Endothelial cell of umbilical vein (primary cell): ENCODE measurements around the gene MARCHF6. TPM values are rescaled to one million over a fixed set of nuclear protein-coding genes. Genes with fewer than 3 reads are reported as not detected.

Experiments
- Bru-seq: library from RNA; stranded (reverse); fragments of 400-500 nt; gene quantifications from one replicate; lab custom pipeline; 2021; lab: Mats Ljungman, UMichigan
- BruChase-seq, 2 experiments: library from RNA; stranded (reverse); fragments of 400-500 nt; gene quantifications; one replicate each; lab custom pipeline; 2021; lab: Mats Ljungman, UMichigan
- BruUV-seq: library from RNA; stranded (reverse); fragments of 400-500 nt; replicated peaks from 2 replicates; lab custom pipeline; 2021; lab: Mats Ljungman, UMichigan
- CTCF ChIA-PET: fragments of 300-600, 350-600 bp; sonication (Branson Sonifier 250); formaldehyde crosslinking; loops from one replicate; lab custom pipeline; 2021; ENCODE audit warnings: antibody characterized with exemption, inconsistent platforms; lab: Charles Lee
- POLR2A ChIA-PET: fragments of 300-600, 350-600 bp; sonication (Branson Sonifier 250); formaldehyde crosslinking; loops from one replicate; lab custom pipeline; 2021; ENCODE audit warnings: antibody characterized with exemption, inconsistent platforms; lab: Charles Lee
- DNase-seq: peaks from one replicate; pipeline ENCODE4 v3.0.0-alpha.2; 2011; ENCODE audit warnings: low read depth, low spot score
- FAIRE-seq: peaks from 2 replicates; lab custom pipeline; 2011; peaks lifted over from hg19 to GRCh38; lab: Jason Lieb, UNC
- H2AFZ ChIP-seq: 2 replicates; pipeline ENCODE4 v1.6.0; 2012; ENCODE audit warnings: low read depth, low read length, control low read depth, inconsistent platforms
- H3K27ac ChIP-seq: 2 replicates; pipeline ENCODE4 v1.5.1; 2011; ENCODE audit warnings: low read depth, mild to moderate bottlenecking, control low read depth, low read length, moderate library complexity; ENCODE audit not compliant: insufficient read depth
- H3K27me3 ChIP-seq, 2 experiments: 2 replicates each; pipeline versions ENCODE4 v1.6.0 to v1.6.1; 2011; ENCODE audit warnings: low read length in 2 of 2, mixed read lengths in 1 of 2; ENCODE audit not compliant: control insufficient read depth in 2 of 2, insufficient read depth in 2 of 2
- H3K36me3 ChIP-seq, 2 experiments: 2 replicates in 1 of 2; 3 replicates in 1 of 2; pipeline ENCODE4 v1.5.1; 2011; ENCODE audit warnings: low read length in 2 of 2, mild to moderate bottlenecking in 1 of 2, moderate library complexity in 1 of 2; ENCODE audit not compliant: control insufficient read depth in 2 of 2, insufficient read depth in 2 of 2; ENCODE audit errors: extremely low read depth in 1 of 2
- H3K4me1 ChIP-seq: 3 replicates; pipeline ENCODE4 v1.5.1; 2011; ENCODE audit warnings: mild to moderate bottlenecking, low read length; ENCODE audit not compliant: control insufficient read depth, insufficient read depth; ENCODE audit errors: extremely low read depth
- H3K4me2 ChIP-seq: 2 replicates; pipeline ENCODE4 v1.6.1; 2011; ENCODE audit warnings: low read length, control low read depth, mixed read lengths; ENCODE audit not compliant: insufficient read depth
- H3K4me3 ChIP-seq, 3 experiments: fragments of 200-600 bp in 1 of 3; sonication (generic), shearing (Covaris generic) in 1 of 3; replicated peaks in 1 of 3; 2 replicates each; pipeline ENCODE4 v1.5.1; 2011 to 2016; ENCODE audit warnings: control low read depth in 3 of 3, low read length in 3 of 3, mild to moderate bottlenecking in 2 of 3, inconsistent platforms in 1 of 3, low read depth in 1 of 3, moderate library complexity in 1 of 3; ENCODE audit not compliant: insufficient read depth in 1 of 3
- H3K79me2 ChIP-seq: 2 replicates; pipeline ENCODE4 v1.6.0; 2012; ENCODE audit warnings: low read length, inconsistent platforms; ENCODE audit not compliant: control insufficient read depth, insufficient read depth
- H3K9ac ChIP-seq: replicated peaks from 2 replicates; pipeline ENCODE3; 2011; ENCODE audit warnings: low read length, control low read depth; ENCODE audit not compliant: insufficient read depth; ENCODE audit errors: extremely low read depth
- H3K9me1 ChIP-seq: replicated peaks from 3 replicates; pipeline ENCODE4 v1.6.0; 2011; ENCODE audit warnings: mild to moderate bottlenecking, low read length; ENCODE audit not compliant: control insufficient read depth, insufficient read depth; ENCODE audit errors: extremely low read depth
- H3K9me3 ChIP-seq: replicated peaks from 2 replicates; pipeline ENCODE4 v1.5.1; 2012; ENCODE audit warnings: low read length, inconsistent platforms; ENCODE audit not compliant: control insufficient read depth, insufficient read depth
- H4K20me1 ChIP-seq: replicated peaks from 2 replicates; pipeline ENCODE3; 2011; ENCODE audit warnings: mild to moderate bottlenecking, low read length; ENCODE audit not compliant: control insufficient read depth, insufficient read depth; ENCODE audit errors: extremely low read depth
- CTCF ChIP-seq, 2 donors: IDR thresholded peaks; 1 replicate in 1 of 2; 2 replicates in 1 of 2; pipeline ENCODE4 v1.5.1; 2011; ENCODE audit warnings: low read length in 2 of 2, mild to moderate bottlenecking in 2 of 2, moderate library complexity in 2 of 2, control low read depth in 1 of 2, inconsistent platforms in 1 of 2, low read depth in 1 of 2; ENCODE audit not compliant: insufficient read depth in 1 of 2; ENCODE audit errors: extremely low read depth in 1 of 2
- EZH2 ChIP-seq: IDR thresholded peaks from 2 replicates; pipeline ENCODE4 v1.6.1; 2012; ENCODE audit warnings: borderline replicate concordance, low read depth, mild to moderate bottlenecking, moderate library complexity, low read length, inconsistent platforms; ENCODE audit not compliant: severe bottlenecking
- FOS ChIP-seq: IDR thresholded peaks from 2 replicates; pipeline ENCODE4 v1.6.1; 2011; ENCODE audit warnings: mild to moderate bottlenecking, low read length, moderate library complexity, borderline replicate concordance; ENCODE audit not compliant: insufficient read depth
- GATA2 ChIP-seq: IDR thresholded peaks from 2 replicates; pipeline ENCODE4 v1.7.0; 2011; ENCODE audit warnings: low read depth, mild to moderate bottlenecking, moderate library complexity, mixed read lengths, low read length; ENCODE audit not compliant: insufficient read length, insufficient read depth
- JUN ChIP-seq: IDR thresholded peaks from 2 replicates; pipeline ENCODE4 v1.6.1; 2011; ENCODE audit warnings: borderline replicate concordance, low read depth; ENCODE audit not compliant: insufficient read length, insufficient read depth
- MYC ChIP-seq: IDR thresholded peaks from one replicate; pipeline ENCODE4 v1.6.1; 2011; ENCODE audit warnings: mild to moderate bottlenecking, low read depth, low read length
- POLR2A ChIP-seq: IDR thresholded peaks from 2 replicates; pipeline ENCODE4 v1.6.1; 2012; ENCODE audit warnings: low read depth, mild to moderate bottlenecking, control low read depth, low read length
- POLR2AphosphoS5 ChIP-seq: IDR thresholded peaks from 2 replicates; pipeline ENCODE4 v1.6.1; 2012; ENCODE audit warnings: low read depth, mild to moderate bottlenecking, control low read depth, low read length, moderate library complexity; ENCODE audit not compliant: insufficient read depth
- dilution Hi-C: fragments of 300-500 bp; cut with MboI; formaldehyde crosslinking; loops from one replicate; pipeline ENCODE4 v1.15.0; 2019; ENCODE audit warnings: low sequenced_read_pairs; ENCODE audit not compliant: extremely low pct_ligation_motif_present
- intact Hi-C: fragments of 100-400 bp; cut with micrococcal nuclease; formaldehyde crosslinking; loops from one replicate; pipeline ENCODE4 v1.10.0; 2022
- long read RNA-seq: library from polyadenylated mRNA; stranded (forward); transcript quantifications from one replicate; pipeline ENCODE4 v2.0.0, GENCODE V29; 2021
- polyA minus RNA-seq, 3 experiments: library from RNA; depleted of rRNA, polyadenylated mRNA; stranded (reverse); fragments of >200 nt; gene quantifications; 1 replicate in 1 of 3; 2 replicates in 2 of 3; pipeline ENCODE4 v1.2.3, GENCODE V29; 2011
- polyA plus RNA-seq, 4 experiments: library from polyadenylated mRNA; depleted of rRNA in 3 of 4; stranded (reverse) in 3 of 4; unstranded in 1 of 4; fragments of >200 nt; gene quantifications; 2 replicates each; pipeline versions ENCODE4 v1.2.1 to v1.2.3, GENCODE V29; 2011 to 2012; ENCODE audit warnings: missing spikeins in 1 of 4
- total RNA-seq: library from RNA; stranded (reverse); gene quantifications from 2 replicates; pipeline ENCODE4 v1.2.3, GENCODE V29; 2021
- TF ChIP-seq, protein P1 (sequence below): IDR thresholded peaks from 2 replicates; pipeline ENCODE4 v1.6.1; 2011; ENCODE audit not compliant: insufficient read depth, insufficient read length

MARCHF6 gene, protein sequence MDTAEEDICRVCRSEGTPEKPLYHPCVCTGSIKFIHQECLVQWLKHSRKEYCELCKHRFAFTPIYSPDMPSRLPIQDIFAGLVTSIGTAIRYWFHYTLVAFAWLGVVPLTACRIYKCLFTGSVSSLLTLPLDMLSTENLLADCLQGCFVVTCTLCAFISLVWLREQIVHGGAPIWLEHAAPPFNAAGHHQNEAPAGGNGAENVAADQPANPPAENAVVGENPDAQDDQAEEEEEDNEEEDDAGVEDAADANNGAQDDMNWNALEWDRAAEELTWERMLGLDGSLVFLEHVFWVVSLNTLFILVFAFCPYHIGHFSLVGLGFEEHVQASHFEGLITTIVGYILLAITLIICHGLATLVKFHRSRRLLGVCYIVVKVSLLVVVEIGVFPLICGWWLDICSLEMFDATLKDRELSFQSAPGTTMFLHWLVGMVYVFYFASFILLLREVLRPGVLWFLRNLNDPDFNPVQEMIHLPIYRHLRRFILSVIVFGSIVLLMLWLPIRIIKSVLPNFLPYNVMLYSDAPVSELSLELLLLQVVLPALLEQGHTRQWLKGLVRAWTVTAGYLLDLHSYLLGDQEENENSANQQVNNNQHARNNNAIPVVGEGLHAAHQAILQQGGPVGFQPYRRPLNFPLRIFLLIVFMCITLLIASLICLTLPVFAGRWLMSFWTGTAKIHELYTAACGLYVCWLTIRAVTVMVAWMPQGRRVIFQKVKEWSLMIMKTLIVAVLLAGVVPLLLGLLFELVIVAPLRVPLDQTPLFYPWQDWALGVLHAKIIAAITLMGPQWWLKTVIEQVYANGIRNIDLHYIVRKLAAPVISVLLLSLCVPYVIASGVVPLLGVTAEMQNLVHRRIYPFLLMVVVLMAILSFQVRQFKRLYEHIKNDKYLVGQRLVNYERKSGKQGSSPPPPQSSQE
- total RNA-seq (105 and 108 TPM in 2 replicates), polyA plus RNA-seq (89.1 and 112 TPM in 2 replicates), polyA minus RNA-seq (370 and 490 TPM in 2 replicates), Bru-seq, nascent RNA (percentile 93 among the genes with signal in this experiment), BruChase-seq, experiment 1, labeled RNA remaining after a 6-hour chase (percentile 92 among the genes with signal in this experiment), BruChase-seq, experiment 2, labeled RNA remaining after a 2-hour chase (percentile 93 among the genes with signal in this experiment)
- 39.0 and 39.1 TPM in 2 replicates for polyA plus RNA-seq (2011; cell fraction: cytosol; rRNA removed)
- 294 and 326 TPM in 2 replicates for polyA plus RNA-seq (2011; cell fraction: nucleus; rRNA removed)
- 95.9 and 98.6 TPM in 2 replicates for polyA plus RNA-seq (2012)
- 222 TPM for polyA minus RNA-seq (2011; cell fraction: cytosol; rRNA and poly(A)+ RNA removed)
- 128 and 163 TPM in 2 replicates for polyA minus RNA-seq (2011; cell fraction: nucleus; rRNA and poly(A)+ RNA removed)
- long read RNA-seq, full-length matches to known transcripts: 41 of 78 reads
- long read RNA-seq, partial matches to known transcripts: 5 of 78 reads
- long read RNA-seq, other reads (novel, unspliced or antisense): 32 of 78 reads

GRCh38 chr5:10353241-10354047 lies at the start of gene MARCHF6:
Gene MARCHF6, plus strand, starts transcription at chr5:10353695. Its CDS starts 204 bp downstream, at chr5:10353899.
- BruUV-seq: TSS peak; percentile 93
- POLR2A ChIA-PET: interaction anchor here (0.6 to 1.5 kb wide), 6 partner anchors 10 to 133 kb away, joined by 3 to 5 read pairs (median 4); partner anchors contain the start of gene CCT5
- peak; percentile 89 for DNase-seq
- H3K4me1 ChIP-seq: peaks cover 17% of the 10 kb centered on the region
- dilution Hi-C loops (no loop called here), intact Hi-C loops (loop anchor here (1.0 to 2.0 kb wide), 5 partner anchors 47 to 273 kb away; partner anchors contain the start of genes ATPSCKMT and CMBL)
- CTCF ChIA-PET: interaction anchor here (0.7 to 2.4 kb wide), 8 partner anchors 10 to 70 kb away, joined by 3 to 28 read pairs (median 4); no protein-coding TSS in a partner anchor
- no peaks in the 10 kb centered on the region for H3K27me3 ChIP-seq
- peak within 1 kb of the TSS; percentile 96 for H3K9ac ChIP-seq
- no peaks in the 10 kb centered on the region for H3K9me3 ChIP-seq
- no peaks in the 10 kb centered on the region for H3K9me1 ChIP-seq
- peaks cover 15% of the 10 kb centered on the region for H4K20me1 ChIP-seq
- H2AFZ ChIP-seq: peak within 1 kb of the TSS; percentile 95
- FAIRE-seq: no peak
- peak within 1 kb of the TSS; percentile 85 for H3K27ac ChIP-seq
- peak within 1 kb of the TSS; percentile 100 for H3K4me2 ChIP-seq
- H3K4me3 ChIP-seq: peak within 1 kb of the TSS; percentile 47 to 94 (median 72)
- H3K36me3 ChIP-seq: no peaks in the 10 kb centered on the region
- peaks cover 49% of the 10 kb centered on the region for H3K79me2 ChIP-seq
- peak; percentile 98 for TF ChIP-seq POLR2AphosphoS5
- TF ChIP-seq JUN: no peak
- no peak for TF ChIP-seq MYC
- TF ChIP-seq CTCF (IDR thresholded peaks at IDR 0.05; ENCODE audit: extremely low read depth in 1 of 2, insufficient read depth in 1 of 2, low read depth in 1 of 2, low read length in 2 of 2): no peak
- TF ChIP-seq, protein P1, sequence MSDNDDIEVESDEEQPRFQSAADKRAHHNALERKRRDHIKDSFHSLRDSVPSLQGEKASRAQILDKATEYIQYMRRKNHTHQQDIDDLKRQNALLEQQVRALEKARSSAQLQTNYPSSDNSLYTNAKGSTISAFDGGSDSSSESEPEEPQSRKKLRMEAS: no peak
- no peak for TF ChIP-seq EZH2
- no peak for TF ChIP-seq GATA2
- no peak for TF ChIP-seq FOS
- TF ChIP-seq POLR2A: peak; percentile 97
